Gastroesophageal sphincter (tissue), 3 donors: Measurements from ENCODE around the gene ACBD6.

Experiments
- POLR2AphosphoS5 ChIP-seq: sonication (generic); formaldehyde crosslinking; IDR thresholded peaks from one replicate; pipeline ENCODE4 v1.6.1; 2017; ENCODE audit warnings: antibody characterized with exemption
- TF ChIP-seq, protein P1 (sequence below), 4 experiments: fragments of 200-600 bp in 2 of 4; fragments of 450-650 bp in 2 of 4; sonication (generic) in 1 of 4; IDR thresholded peaks; one replicate each; pipeline ENCODE4 v1.5.1; 2017 to 2019; ENCODE audit warnings: antibody characterized with exemption in 4 of 4, mild to moderate bottlenecking in 2 of 4, moderate library complexity in 2 of 4

DNA sequence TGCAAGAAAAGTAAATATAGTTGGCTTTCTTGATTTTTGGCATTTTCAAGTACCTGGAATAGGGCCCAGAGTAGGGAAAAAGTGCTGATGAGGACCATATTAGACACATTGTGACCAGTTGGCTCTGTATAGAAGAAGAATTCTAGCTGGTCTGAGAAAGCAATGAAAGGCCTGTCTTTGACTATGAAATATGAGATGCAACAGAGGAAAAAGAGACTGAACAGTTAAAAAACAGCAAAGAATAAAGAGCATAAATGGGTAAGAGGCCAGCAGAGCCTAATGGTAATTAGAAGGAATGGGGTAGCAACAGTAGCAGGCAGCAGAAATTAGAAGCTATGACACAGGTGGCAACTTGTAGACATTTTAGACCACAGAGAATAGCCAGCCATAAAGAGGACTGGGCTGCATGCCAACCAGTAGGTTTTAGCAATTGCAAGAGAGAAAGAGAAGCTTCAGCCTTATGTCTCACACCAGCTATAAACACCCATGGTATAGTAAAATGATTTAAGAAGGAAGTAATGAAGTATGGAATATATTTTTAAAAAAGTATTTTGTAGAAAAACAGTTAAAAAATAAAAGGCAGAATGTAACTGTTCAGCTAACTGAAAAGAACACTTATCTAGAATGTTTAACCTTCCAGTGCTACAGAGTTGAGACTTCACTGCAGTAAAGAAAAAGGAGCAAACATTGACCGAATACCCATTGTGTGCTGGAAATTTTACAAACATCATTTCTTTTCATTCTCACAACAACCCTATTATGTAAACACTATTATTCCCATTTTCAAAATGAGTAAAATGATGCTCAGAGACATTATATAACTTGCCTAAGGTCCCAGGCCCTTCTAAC lies 158.2 kb downstream of the ACBD6 start:
- TF ChIP-seq, protein P1, sequence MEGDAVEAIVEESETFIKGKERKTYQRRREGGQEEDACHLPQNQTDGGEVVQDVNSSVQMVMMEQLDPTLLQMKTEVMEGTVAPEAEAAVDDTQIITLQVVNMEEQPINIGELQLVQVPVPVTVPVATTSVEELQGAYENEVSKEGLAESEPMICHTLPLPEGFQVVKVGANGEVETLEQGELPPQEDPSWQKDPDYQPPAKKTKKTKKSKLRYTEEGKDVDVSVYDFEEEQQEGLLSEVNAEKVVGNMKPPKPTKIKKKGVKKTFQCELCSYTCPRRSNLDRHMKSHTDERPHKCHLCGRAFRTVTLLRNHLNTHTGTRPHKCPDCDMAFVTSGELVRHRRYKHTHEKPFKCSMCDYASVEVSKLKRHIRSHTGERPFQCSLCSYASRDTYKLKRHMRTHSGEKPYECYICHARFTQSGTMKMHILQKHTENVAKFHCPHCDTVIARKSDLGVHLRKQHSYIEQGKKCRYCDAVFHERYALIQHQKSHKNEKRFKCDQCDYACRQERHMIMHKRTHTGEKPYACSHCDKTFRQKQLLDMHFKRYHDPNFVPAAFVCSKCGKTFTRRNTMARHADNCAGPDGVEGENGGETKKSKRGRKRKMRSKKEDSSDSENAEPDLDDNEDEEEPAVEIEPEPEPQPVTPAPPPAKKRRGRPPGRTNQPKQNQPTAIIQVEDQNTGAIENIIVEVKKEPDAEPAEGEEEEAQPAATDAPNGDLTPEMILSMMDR (IDR thresholded peaks at IDR 0.05) = no peak
- TF ChIP-seq POLR2AphosphoS5 = no peak
